OCI-LY3 (cell line): ENCODE measurements around the gene SAC3D1.

Source experiments
- H2AFZ ChIP-seq: fragments of 200-600, 300-600 bp; shearing (Covaris generic); 2 replicates; pipeline ENCODE4 v1.6.0; 2014; ENCODE audit warnings: antibody characterized with exemption, low read depth, low read length
- H3K27ac ChIP-seq: fragments of 200-600, 300-600 bp; sonication (generic); 2 replicates; pipeline ENCODE4 v1.5.1; 2014; ENCODE audit warnings: mild to moderate bottlenecking, low read length, moderate library complexity, mixed read lengths
- H3K27me3 ChIP-seq: fragments of 200-600, 300-600 bp; sonication (generic); 2 replicates; pipeline ENCODE4 v1.6.1; 2014; ENCODE audit warnings: low read depth, low read length, mixed read lengths
- H3K36me3 ChIP-seq: fragments of 200-600, 300-600 bp; sonication (generic); replicated peaks from 2 replicates; pipeline ENCODE3; 2014; ENCODE audit warnings: low read depth, low read length, mixed read lengths
- H3K4me1 ChIP-seq: fragments of 300-600, 200-600 bp; sonication (generic); 2 replicates; pipeline ENCODE4 v1.6.1; 2014; ENCODE audit warnings: low read length, mixed read lengths
- H3K4me2 ChIP-seq: fragments of 200-600, 300-600 bp; sonication (generic); 2 replicates; pipeline ENCODE4 v1.6.1; 2014; ENCODE audit warnings: low read length, mixed read lengths
- H3K4me3 ChIP-seq: fragments of 300-600, 200-600 bp; sonication (generic); 2 replicates; pipeline ENCODE4 v1.5.1; 2014; ENCODE audit warnings: antibody characterized with exemption, mild to moderate bottlenecking, low read length, moderate library complexity
- H3K79me2 ChIP-seq: fragments of 300-600, 200-600 bp; shearing (Covaris generic); 2 replicates; pipeline ENCODE4 v1.6.1; 2014; ENCODE audit warnings: mild to moderate bottlenecking, low read length, mixed read lengths
- H3K9ac ChIP-seq: fragments of 300-600, 200-600 bp; shearing (Covaris generic); 2 replicates; pipeline ENCODE4 v1.6.0; 2014; ENCODE audit warnings: mild to moderate bottlenecking, low read length, moderate library complexity
- H3K9me3 ChIP-seq: fragments of 200-600, 300-600 bp; shearing (Covaris generic); 2 replicates; pipeline ENCODE4 v1.6.1; 2014; ENCODE audit warnings: low read length, mixed read lengths; ENCODE audit not compliant: insufficient read depth
- H4K20me1 ChIP-seq: fragments of 200-600, 300-600 bp; sonication (generic); 2 replicates; pipeline ENCODE4 v1.6.1; 2016; ENCODE audit warnings: low read length, mixed read lengths; ENCODE audit not compliant: insufficient read depth
- EZH2phosphoT487 ChIP-seq: fragments of 200-600 bp; shearing (Covaris generic); IDR thresholded peaks from 2 replicates; pipeline ENCODE4 v1.6.1; 2018; ENCODE audit warnings: antibody characterized with exemption, mixed run types, low read depth
- TF ChIP-seq, protein P1 (sequence below): fragments of 200-600, 300-600 bp; sonication (generic); IDR thresholded peaks from 2 replicates; pipeline ENCODE4 v1.5.1; 2014; ENCODE audit warnings: antibody characterized with exemption, low read length, low read depth

The SAC3D1 gene

DNA sequence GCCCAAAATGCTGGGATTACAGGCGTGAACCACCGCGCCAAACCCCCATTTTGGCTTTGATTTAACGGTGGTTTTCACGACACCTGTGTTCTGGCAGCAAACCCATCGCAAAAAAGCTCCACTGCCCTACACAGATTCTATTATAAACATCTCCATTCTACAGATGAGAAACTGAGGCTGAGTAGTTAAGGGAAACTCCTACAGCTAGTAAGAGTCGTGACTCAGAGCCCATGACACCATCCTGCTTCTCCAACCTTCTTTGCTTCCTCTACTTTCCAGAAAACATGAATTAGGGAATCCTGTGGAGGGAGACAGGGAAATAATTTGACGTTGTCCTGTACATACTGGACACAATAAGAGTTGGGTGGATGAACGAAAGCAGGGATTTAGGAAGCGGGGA lies 14.2 kb upstream of the SAC3D1 start:
- H3K4me2 ChIP-seq, result peak overlapping the region; percentile 69
- peak overlapping the region; percentile 77 for H3K4me3 ChIP-seq
- peaks cover 6% of the 10 kb centered on the region for H3K36me3 ChIP-seq
- H2AFZ ChIP-seq, result peak overlapping the region; percentile 95
- no peaks in the 10 kb centered on the region for H3K27me3 ChIP-seq
- no peaks in the 10 kb centered on the region for H3K9me3 ChIP-seq
- TF ChIP-seq EZH2phosphoT487, result no peak
- TF ChIP-seq, protein P1, sequence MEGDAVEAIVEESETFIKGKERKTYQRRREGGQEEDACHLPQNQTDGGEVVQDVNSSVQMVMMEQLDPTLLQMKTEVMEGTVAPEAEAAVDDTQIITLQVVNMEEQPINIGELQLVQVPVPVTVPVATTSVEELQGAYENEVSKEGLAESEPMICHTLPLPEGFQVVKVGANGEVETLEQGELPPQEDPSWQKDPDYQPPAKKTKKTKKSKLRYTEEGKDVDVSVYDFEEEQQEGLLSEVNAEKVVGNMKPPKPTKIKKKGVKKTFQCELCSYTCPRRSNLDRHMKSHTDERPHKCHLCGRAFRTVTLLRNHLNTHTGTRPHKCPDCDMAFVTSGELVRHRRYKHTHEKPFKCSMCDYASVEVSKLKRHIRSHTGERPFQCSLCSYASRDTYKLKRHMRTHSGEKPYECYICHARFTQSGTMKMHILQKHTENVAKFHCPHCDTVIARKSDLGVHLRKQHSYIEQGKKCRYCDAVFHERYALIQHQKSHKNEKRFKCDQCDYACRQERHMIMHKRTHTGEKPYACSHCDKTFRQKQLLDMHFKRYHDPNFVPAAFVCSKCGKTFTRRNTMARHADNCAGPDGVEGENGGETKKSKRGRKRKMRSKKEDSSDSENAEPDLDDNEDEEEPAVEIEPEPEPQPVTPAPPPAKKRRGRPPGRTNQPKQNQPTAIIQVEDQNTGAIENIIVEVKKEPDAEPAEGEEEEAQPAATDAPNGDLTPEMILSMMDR, result no peak
- no peak overlapping the region for H3K27ac ChIP-seq
- peak overlapping the region; percentile 68 for H3K9ac ChIP-seq
- H3K4me1 ChIP-seq, result peaks cover 13% of the 10 kb centered on the region
- no peaks in the 10 kb centered on the region for H3K79me2 ChIP-seq
- H4K20me1 ChIP-seq, result no peaks in the 10 kb centered on the region

DNA sequence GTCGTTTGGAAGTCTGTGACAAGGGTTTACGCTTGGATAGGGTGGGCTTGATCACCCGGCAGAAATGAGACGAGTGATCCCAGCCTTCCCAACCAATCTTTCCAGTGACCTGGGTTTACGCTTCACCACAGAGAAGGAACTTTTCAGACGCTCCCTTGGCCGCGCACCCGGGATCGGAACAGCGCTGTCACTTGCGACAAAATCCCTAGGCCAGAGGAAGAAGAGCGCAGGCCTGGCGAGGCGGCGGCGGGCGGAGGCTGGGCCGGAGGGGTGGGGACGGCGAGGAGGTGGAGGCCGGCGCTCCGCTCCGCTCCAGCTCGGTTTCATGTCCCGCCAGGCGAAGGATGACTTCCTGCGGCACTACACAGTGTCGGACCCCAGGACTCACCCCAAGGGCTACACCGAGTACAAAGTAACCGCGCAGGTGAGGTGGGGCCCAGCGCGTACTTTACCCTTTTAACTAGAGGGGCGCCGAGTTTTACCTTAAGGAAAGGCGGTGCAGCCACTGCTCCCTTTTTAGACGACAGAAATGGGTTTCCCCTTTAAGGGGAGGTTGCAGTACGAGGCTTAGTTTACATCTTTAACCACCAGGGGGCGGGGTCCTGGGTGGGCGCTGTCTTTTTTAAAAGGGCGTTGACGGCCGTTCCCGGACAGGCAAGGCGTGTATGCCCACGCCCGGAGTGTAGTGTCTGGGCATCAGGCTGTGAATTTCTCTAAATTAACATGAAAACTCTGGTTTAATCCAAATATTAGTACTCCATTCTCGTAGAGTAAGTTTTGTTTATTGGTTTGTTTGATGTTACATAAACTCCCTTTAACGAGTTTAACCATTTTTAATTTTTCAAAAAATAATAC lies 13.6 kb upstream of the SAC3D1 start, which contains the start of gene SNX15:
TSS of gene SNX15 (plus strand) at position 227 of the 855 bp plus-strand sequence. CDS start at position 326, 99 bp downstream.
- TF ChIP-seq, protein P1, result peak; percentile 23; the same call in 1 of the 2 replicates
- TF ChIP-seq EZH2phosphoT487, result no peak
- Histone ChIP-seq H3K9me3 (no peaks in the 10 kb centered on the region), H3K9ac (peak within 1 kb of the TSS; percentile 68), H3K4me1 (peaks cover 13% of the 10 kb centered on the region), H3K27me3 (no peaks in the 10 kb centered on the region), H3K27ac (peak within 1 kb of the TSS; percentile 48), H3K4me2 (peak within 1 kb of the TSS; percentile 92), H3K79me2 (no peaks in the 10 kb centered on the region), H3K4me3 (peak within 1 kb of the TSS; percentile 77), H2AFZ (peak within 1 kb of the TSS; percentile 95), H3K36me3 (peaks cover under 1% of the 10 kb centered on the region), H4K20me1 (no peaks in the 10 kb centered on the region)

DNA sequence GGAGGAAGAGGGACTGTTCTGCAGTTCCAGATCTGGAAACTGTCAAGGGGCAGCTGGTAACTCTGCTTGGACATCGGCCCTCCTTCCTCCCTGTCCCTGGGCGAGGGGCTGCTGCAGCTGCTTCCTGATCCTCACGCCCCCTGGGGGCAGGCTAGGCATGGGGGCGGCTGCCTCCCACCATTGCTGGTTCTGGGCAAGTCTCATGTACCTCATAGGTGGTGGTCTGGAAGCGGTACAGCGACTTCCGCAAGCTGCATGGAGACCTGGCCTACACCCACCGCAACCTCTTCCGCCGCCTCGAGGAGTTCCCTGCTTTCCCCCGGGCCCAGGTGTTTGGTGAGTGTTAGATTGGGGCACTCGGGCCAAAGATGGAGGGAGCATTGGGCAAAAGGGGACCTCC lies 8.8 kb upstream of the SAC3D1 start:
- TF ChIP-seq, protein P1, result 0 out of 2 replicates have a peak, but pooled peaks have one; percentile 6
- no peak for TF ChIP-seq EZH2phosphoT487
- no peaks in the 10 kb centered on the region for H3K36me3 ChIP-seq
- H3K4me2 ChIP-seq, result no peak overlapping the region
- H3K9ac ChIP-seq, result no peak overlapping the region
- H3K27me3 ChIP-seq, result no peaks in the 10 kb centered on the region
- H3K9me3 ChIP-seq, result no peaks in the 10 kb centered on the region
- H3K27ac ChIP-seq, result no peak overlapping the region
- H2AFZ ChIP-seq, result no peak overlapping the region
- H3K79me2 ChIP-seq, result no peaks in the 10 kb centered on the region
- no peak overlapping the region for H3K4me3 ChIP-seq
- H3K4me1 ChIP-seq, result peaks cover 8% of the 10 kb centered on the region
- no peaks in the 10 kb centered on the region for H4K20me1 ChIP-seq

DNA sequence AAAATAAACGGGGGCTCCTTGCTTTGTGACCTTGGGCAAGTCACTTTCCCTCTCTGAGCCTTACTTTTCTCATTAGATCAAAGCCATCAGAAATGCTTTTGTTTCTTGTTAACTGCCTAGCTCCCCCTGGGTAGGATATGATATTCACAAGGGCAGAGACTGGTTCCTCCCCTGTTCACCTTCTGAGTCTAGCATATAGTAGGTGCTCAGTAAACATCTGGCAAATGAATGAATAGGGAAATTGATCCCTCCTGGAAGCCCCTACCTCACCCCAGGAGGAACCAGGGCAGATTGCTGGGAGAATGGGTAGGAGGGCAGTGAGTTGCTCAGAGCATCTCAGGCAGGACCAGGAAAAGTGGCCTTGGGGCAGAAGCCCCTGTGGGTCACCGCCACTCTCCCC lies 6.6 kb upstream of the SAC3D1 start:
- TF ChIP-seq EZH2phosphoT487, result no peak
- TF ChIP-seq, protein P1, result no peak
- Histone ChIP-seq H3K4me3 (no peak overlapping the region), H3K27me3 (no peaks in the 10 kb centered on the region), H3K9me3 (no peaks in the 10 kb centered on the region), H3K4me1 (no peaks in the 10 kb centered on the region), H3K27ac (no peak overlapping the region), H3K79me2 (no peaks in the 10 kb centered on the region), H2AFZ (no peak overlapping the region), H3K9ac (no peak overlapping the region), H3K4me2 (no peak overlapping the region), H3K36me3 (no peaks in the 10 kb centered on the region), H4K20me1 (no peaks in the 10 kb centered on the region)
